Thyroid gland (tissue), 4 donors: ENCODE data around the gene CHD6.

Source experiments
- CTCF ChIP-seq, 6 experiments: fragments of 200-600 bp in 3 of 6; fragments of 450-650 bp in 3 of 6; sonication (generic) in 3 of 6; IDR thresholded peaks; one replicate each; pipeline ENCODE4 v1.5.1; 2016 to 2019; ENCODE audit warnings: antibody characterized with exemption in 6 of 6, mild to moderate bottlenecking in 2 of 6, inconsistent platforms in 1 of 6, moderate library complexity in 1 of 6
- POLR2A ChIP-seq, 2 donors: fragments of 450-650 bp; IDR thresholded peaks; one replicate each; pipeline ENCODE4 v1.6.1; 2017; ENCODE audit warnings: antibody characterized with exemption in 2 of 2, mild to moderate bottlenecking in 2 of 2, moderate library complexity in 1 of 2

DNA sequence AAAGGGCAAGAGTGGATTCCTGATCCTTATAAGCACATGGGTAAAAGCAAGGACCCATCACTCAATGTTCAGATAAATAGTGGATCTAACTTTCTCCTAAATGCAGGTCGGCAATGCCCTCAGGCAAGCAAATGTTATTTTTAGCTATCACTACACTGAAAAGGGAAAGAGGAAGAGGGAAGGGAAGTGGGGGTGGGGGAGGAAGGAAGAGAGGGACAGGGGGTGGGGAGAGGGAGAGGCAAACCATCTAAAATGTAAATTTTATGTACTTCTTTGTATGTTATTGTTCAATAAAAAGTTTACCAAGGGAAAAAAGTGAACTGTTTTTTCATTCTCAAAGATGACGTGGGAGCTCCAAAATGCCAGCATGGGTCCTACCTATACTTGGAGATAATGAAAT, 44.2 kb downstream of the CHD6 start:
- TF ChIP-seq CTCF (IDR thresholded peaks at IDR 0.05) = no peak
- TF ChIP-seq POLR2A (IDR thresholded peaks at IDR 0.05) = no peak
